HG02588 (cell line): ENCODE measurements around the gene LIPA.
"Not testable (repeated sequence)": the region's sequence is repeated elsewhere in the genome, so short reads cannot be mapped to it uniquely, and the experiment has no call there.

Experiments
- ATAC-seq: cut with Tn5 transposase; IDR thresholded peaks from one replicate; pipeline ENCODE4 v1.9.1; 2021; ENCODE audit warnings: mild to moderate bottlenecking, moderate library complexity; ENCODE audit not compliant: unreplicated experiment

The LIPA gene

DNA sequence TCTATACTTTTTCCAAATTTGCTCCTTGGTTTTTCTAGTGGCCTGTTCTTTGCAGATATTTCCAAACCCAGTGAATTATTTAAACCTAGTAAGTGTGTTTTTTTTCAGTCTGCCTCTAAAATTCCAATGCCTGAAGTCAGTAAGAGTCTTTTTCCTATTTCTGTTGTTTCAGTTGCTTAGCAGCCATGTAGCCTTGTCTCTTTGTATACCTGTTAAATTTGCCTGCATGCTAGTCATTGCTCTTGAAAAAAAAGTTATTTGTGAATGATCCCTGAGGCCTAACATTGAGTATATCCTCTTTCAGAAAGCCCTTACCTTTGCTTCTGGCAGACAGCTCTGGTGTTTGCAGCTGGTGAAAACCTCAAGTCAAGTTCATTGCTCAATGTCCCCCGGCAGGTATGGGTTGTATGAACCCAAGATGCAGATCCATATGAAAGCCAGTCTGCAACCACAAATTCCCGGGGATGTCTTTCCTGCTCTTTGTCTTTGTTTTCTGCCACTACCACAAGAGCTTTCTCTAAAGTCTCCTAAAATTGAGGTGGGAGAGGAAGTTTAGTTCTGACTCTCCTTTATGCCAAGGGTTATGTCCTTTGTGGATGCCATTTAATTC, 80.2 kb downstream of the LIPA start:
- no peak for ATAC-seq

DNA sequence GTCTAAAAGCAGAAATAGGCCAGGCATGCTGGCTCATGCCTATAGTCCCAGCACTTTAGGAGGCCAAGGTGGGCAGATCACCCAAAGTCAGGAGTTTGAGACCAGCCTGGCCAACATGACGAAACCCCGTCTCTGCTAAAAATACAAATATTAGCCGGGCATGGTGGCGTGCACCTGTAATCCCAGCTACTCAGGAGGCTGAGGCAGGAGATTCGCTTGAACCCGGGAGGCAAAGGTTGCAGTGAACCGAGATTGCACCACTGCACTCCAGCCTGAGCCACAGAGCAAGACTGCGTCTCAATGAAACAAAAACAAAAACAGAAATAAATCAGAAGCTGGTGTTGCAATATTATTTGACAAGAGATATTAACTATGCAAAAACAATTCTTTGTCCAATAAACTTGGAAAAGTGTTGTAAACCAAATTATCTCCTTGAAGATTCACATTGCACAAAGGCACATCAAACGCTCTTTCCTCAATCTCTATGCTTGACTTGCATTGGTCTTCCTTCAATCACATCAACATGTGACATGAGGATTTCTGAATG, 83.1 kb downstream of the LIPA start:
- not testable (repeated sequence) for ATAC-seq

DNA sequence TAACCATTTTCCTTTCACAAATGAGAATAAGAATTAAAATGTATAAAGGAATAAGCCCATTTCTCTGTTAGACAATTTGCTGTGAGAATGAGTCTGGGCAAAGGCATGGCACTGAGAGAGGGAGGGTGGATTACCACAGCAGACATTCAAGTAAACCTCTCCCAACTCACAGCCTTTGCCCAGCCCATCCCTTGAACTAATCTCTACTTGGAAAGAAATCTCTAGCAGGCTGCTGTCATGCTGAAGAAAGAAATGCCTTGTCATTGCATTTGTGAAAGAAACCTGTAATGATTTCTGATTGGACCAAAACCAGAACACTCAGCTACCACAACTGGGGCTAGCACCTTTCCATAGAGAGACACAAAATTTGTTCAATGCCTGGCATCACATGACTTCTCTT, 83.7 kb downstream of the LIPA start:
- no peak for ATAC-seq

DNA sequence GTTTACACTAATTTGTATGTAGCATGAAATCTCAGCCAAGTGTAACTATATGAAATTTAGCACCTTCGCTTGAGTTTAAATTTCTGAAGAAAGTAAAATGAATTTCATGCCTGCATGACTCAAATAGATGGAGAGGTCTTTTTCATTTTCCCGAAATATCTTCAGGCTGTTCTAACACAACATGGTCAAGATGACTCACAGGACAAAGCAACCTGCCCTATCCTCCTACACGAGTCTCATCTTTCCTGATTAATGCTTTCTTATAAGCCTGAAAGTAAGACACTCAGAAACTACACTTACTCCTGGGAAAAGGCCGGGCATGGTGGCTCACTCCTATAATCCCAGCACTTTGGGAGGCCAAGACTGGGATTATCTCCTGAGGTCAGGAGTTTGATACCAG, 85.7 kb downstream of the LIPA start:
- ATAC-seq = no peak

DNA sequence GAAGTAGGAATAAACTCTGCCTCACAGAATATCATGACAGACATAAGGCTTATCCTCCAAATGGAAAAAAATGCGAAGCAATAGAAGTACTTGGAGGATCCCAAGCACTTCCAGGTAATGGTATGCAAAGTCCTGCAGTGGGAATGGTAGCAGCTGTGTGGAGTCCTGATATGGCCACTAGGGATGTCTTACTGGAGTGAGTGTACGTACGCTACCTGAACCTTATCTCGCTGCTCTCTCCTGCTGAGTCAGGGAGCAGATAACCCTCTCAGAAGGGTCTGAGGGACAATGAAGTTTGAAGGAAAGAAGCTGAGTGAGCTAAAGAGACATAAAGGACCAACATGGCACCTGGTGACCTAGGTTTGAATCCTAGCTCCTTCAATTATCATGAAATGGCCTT, 86.7 kb downstream of the LIPA start:
- no peak for ATAC-seq

DNA sequence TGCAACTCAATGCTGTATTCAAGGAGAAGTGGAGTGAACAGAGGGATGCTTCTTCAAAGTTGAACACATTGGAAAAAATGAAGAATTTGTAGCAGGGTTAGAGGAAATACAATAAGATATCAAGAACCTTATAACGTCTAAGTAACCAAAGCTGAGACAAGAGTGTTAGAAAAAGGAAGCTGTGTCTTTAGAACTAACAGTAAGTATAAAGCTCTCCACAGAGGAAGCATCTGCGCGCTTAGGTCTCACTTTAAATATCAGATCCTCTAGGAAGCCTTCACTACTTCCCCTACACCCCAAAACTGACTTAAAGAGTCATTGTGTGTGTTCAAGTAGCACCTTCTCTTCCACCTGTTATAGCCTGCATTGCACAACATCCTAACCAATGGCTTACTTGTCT, 87.5 kb downstream of the LIPA start:
- peak; percentile 7 for ATAC-seq
